HG03097 (cell line): ENCODE results near the gene FXYD7.
"Not testable (repeated sequence)": the region's sequence is repeated elsewhere in the genome, so short reads cannot be mapped to it uniquely, and the experiment has no call there.

ENCODE experiments used
- ATAC-seq: cut with Tn5 transposase; IDR thresholded peaks from one replicate; pipeline ENCODE4 v1.9.1; 2021; ENCODE audit not compliant: unreplicated experiment, low FRiP score

FXYD7 gene

DNA sequence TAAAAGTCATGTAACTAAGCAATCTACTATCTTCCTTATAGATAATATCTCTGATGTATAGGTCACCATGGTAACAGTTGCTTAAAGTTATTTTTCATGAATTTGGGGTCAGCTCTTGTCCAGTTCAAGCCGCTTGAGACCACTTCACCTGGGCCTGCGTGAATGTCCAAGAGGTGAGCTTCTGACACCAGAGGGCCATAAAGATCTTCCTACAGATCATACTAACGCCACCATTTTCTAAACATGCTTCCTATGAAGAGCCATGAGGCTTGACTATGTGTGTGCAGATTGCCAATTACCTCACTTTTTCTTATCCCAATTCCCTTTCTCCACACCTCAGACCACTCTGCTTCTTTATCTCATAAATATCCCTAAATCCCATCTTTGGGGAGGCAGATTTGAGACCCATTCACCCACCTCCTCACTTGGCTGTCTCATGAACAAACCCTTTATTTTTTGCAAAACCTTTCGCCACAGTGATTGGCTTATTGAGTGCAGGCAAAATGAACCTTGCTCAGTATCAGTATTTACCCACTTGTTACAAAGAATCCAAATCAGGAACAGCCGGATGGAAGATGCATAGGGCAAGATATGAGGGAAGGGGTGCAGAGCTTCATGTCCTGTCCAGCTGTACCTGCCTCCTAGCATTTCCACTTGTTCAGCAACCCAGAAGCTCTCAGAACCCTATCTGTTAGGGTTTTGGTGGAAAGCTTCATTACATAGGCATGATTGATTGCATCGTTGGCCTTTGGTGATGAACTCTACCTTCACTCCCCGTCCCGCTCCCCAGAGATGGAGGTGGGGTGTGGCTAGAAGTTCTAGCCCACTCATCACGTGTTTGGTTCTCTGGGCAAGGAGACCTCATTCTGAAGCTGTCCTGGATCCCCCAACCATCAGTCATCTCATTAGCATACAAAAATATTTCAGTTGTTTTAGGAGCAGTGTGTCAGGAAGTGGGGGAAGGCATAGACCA is 51.2 kb downstream of the FXYD7 start:
- ATAC-seq = no peak

DNA sequence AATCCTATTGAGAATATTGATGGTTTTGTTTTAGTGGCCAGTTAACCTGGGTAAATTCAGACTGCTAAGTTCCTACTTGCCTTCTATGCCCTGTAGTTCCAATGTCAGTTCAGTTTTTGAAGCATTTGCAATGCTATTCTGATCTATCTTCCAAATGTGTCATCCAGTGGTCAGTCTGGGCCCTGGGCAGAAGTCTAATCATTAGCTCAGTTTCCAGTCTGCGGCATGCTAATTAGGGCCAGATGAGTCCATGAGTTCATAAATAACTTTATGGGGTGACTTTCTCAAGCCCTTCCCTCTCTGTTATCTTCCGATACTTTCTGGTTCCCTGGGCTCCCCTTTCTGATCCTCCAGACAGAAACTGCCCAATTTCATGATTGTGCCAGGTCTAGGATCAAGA is 52.8 kb downstream of the FXYD7 start:
- ATAC-seq = no peak

DNA sequence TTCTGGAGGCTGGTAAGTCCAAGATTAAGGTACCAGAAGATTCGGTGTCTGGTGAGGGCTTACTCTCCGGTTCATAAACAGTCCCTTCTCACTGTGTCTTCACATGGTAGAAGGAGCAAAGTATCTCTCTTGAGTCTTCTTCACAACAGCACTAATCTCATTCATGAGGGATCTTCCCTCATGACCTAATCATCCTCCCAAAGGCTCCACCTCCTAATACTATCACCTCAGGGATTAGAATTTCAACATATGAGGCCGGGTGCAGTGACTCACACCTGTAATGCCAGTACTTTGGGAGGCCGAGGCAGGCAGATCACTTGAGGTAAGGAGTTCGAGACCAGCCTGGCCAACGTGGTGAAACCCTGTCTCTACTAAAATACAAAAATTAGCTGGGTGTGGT is 53.8 kb downstream of the FXYD7 start:
- not testable (repeated sequence) for ATAC-seq

DNA sequence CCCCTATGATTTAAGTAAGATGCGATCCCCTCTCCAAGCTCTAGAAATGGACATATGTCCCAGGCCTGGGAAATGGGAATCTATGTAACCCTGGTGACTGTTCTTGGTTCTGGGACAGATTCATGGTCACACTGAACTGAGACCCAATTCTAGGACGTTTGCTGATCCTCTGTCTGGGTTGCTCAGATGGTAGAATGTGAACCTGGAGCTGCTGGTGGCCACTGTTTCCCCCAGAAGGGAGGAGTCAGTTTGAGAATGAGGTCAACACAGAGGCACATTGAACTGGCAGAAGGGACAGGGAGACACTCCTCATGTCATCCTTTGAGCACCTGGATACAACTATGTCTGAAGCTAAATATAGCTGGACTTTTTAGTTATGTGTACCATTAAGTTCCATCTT is 56.4 kb downstream of the FXYD7 start:
- ATAC-seq = no peak

DNA sequence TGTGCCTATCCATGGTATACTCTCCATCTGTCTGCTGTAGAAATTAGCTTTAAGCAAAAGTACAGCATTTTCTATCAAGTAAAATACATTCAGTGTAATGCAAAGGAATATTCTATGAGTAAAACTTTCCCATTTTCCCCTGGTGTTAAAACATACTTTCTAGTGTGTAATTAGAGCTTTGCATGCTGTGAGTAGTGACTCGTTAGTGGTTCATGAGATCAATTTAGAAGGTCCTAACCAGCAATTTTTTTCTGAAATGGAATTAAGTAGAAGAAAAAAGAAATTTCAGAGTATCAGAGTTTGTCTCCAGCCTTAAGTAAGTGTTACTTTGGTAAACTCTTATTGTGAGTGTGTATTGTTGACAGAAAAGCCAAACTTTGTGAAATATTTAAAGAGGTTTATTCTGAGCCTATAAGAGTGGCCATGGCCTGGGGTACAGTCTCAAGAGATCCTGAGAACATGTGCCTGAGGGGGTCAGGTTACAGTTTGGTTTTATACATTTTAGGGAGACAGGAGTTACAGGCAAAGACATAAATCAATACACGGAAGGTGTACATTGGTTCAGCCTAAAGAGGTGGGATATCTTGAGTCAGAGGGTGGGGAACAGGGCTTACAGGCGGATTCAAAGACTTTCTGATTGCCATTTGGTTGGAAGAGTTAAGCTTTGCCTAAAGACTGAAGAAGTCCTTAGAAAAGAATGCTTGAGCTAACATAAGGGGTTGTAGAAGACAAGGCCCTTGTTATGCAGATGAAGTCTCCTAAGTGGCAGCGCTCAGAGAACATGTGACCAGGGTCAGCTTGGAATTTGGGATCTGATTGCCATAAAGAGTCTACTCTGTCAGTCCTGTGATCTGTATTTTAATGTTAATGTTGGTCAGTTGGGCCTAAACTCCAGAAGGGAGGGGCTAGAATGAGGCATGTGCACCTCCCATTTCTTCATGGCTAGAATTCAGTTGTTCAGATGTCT is 60.0 kb downstream of the FXYD7 start:
- ATAC-seq = no peak
